K562 (cell line): Measurements from ENCODE around the gene CGREF1. TPM values are rescaled to one million over a fixed set of nuclear protein-coding genes. Genes with fewer than 3 reads are reported as not detected.

ENCODE experiments used
- ARNT ChIP-seq, 2 experiments: fragments of 450-650 bp; IDR thresholded peaks; 2 replicates each; pipeline ENCODE4 v1.6.1; 2016; ENCODE audit warnings: mild to moderate bottlenecking in 1 of 2
- BRF1 ChIP-seq: IDR thresholded peaks from 3 replicates; pipeline ENCODE4 v1.6.1; 2011; ENCODE audit warnings: borderline replicate concordance, mild to moderate bottlenecking; ENCODE audit not compliant: insufficient read length; ENCODE audit errors: extremely low read depth
- CGGBP1 ChIP-seq: fragments of 250-450 bp; sonication (Bioruptor Pico); IDR thresholded peaks from 2 replicates; pipeline ENCODE4 v1.9.0; 2021; ENCODE audit warnings: mild to moderate bottlenecking
- CREM ChIP-seq: IDR thresholded peaks from 2 replicates; pipeline ENCODE4 v1.6.1; 2014; ENCODE audit warnings: antibody characterized with exemption, low read depth
- CTBP1 ChIP-seq: fragments of 450-650 bp; IDR thresholded peaks from 2 replicates; pipeline ENCODE4 v1.6.1; 2016; ENCODE audit warnings: borderline replicate concordance
- CXXC5 ChIP-seq: fragments of 250-450 bp; sonication (Bioruptor Pico); IDR thresholded peaks from 2 replicates; pipeline ENCODE4 v1.8.0; 2022; ENCODE audit warnings: inconsistent platforms, mild to moderate bottlenecking, moderate library complexity
- HDAC8 ChIP-seq: fragments of 450-650 bp; IDR thresholded peaks from 2 replicates; pipeline ENCODE4 v1.6.1; 2016; ENCODE audit warnings: mild to moderate bottlenecking, missing genetic modification characterization, moderate library complexity, missing compliant biosample characterization
- KAT7 ChIP-seq: sonication (generic); formaldehyde crosslinking; IDR thresholded peaks from 2 replicates; pipeline ENCODE4 v1.8.0; 2022; ENCODE audit warnings: missing genetic modification reagents, mild to moderate bottlenecking, borderline replicate concordance
- NRF1 ChIP-seq, 2 experiments: fragments of 450-650 bp; IDR thresholded peaks in 1 of 2; conservative IDR thresholded peaks in 1 of 2; 2 replicates each; pipeline ENCODE4 v1.6.1; 2014; ENCODE audit warnings: mild to moderate bottlenecking in 2 of 2
- POLR3G ChIP-seq: IDR thresholded peaks from 2 replicates; pipeline ENCODE4 v1.6.1; 2011; ENCODE audit not compliant: insufficient read length, insufficient replicate concordance; ENCODE audit errors: extremely low read depth
- SRSF7 ChIP-seq: fragments of 200-400 bp; formaldehyde crosslinking; optimal IDR thresholded peaks from 2 replicates; pipeline ENCODE3; 2017; ENCODE audit warnings: mild to moderate bottlenecking, low read depth, low read length
- ZBTB9 ChIP-seq: fragments of 450-650 bp; formaldehyde crosslinking; IDR thresholded peaks from 2 replicates; pipeline ENCODE4 v1.4.0; 2020; ENCODE audit warnings: mild to moderate bottlenecking, moderate library complexity
- ZFP1 ChIP-seq: fragments of 450-650 bp; formaldehyde crosslinking; IDR thresholded peaks from 2 replicates; pipeline ENCODE4 v1.4.0; 2020; ENCODE audit warnings: mild to moderate bottlenecking, mixed read lengths
- ZNF274 ChIP-seq: IDR thresholded peaks from 2 replicates; pipeline ENCODE4 v1.6.1; 2011; ENCODE audit warnings: low read depth, mild to moderate bottlenecking, low read length, moderate library complexity, borderline replicate concordance
- ZNF780A ChIP-seq: fragments of 250-450 bp; sonication (Bioruptor Pico); IDR thresholded peaks from 2 replicates; pipeline ENCODE4 v1.5.0; 2021; ENCODE audit warnings: mild to moderate bottlenecking
- ZNF785 ChIP-seq: fragments of 250-450 bp; sonication (Bioruptor Pico); IDR thresholded peaks from 2 replicates; pipeline ENCODE4 v1.4.0; 2020; ENCODE audit warnings: mild to moderate bottlenecking
- polyA plus RNA-seq, 8 experiments: library from polyadenylated mRNA; depleted of rRNA in 4 of 8; stranded (reverse) in 5 of 8; unstranded in 3 of 8; fragments of >200 nt; fragmentation: Nextera tagmentation in 2 of 8; fragmentation: Illumina TruSeq in 1 of 8; extraction: Ambion mirVana in 2 of 8; extraction: Trizol in 1 of 8; gene quantifications; 2 replicates each; pipeline versions ENCODE4 v1.2.1 to v1.2.3, GENCODE V29; 2011 to 2014; ENCODE audit warnings: inconsistent platforms in 1 of 8, missing spikeins in 1 of 8
- total RNA-seq, 7 experiments: library from RNA; depleted of rRNA in 6 of 7; stranded (reverse); fragments of >200 nt in 6 of 7; fragmentation: Illumina TruSeq in 2 of 7; extraction: Trizol in 2 of 7; gene quantifications; 2 replicates each; pipeline versions ENCODE4 v1.2.1 to v1.2.3, GENCODE V29; 2011 to 2021; ENCODE audit warnings: low replicate concordance in 1 of 7
- TF ChIP-seq, protein P1 (sequence below): fragments of 250-450 bp; sonication (Bioruptor Pico); IDR thresholded peaks from 2 replicates; pipeline ENCODE4 v1.4.0; 2020; ENCODE audit warnings: mild to moderate bottlenecking, moderate library complexity
- TF ChIP-seq, protein P2 (sequence below): fragments of 250-450 bp; sonication (Bioruptor Pico); IDR thresholded peaks from 2 replicates; pipeline ENCODE4 v1.8.0; 2021; ENCODE audit warnings: moderate library complexity, mild to moderate bottlenecking, inconsistent platforms
- TF ChIP-seq, protein P3 (sequence below), 2 experiments: fragments of 150-350 bp in 1 of 2; IDR thresholded peaks; 2 replicates each; pipeline ENCODE4 v1.6.1; 2012 to 2016; ENCODE audit warnings: low read depth in 2 of 2, low read length in 2 of 2, mild to moderate bottlenecking in 1 of 2, moderate library complexity in 1 of 2

CGREF1 gene
- total and polyA plus RNA-seq, 9 of the 15 experiments (the other 6 are each of a cell fraction or from before 2014, with no cell fraction given) = 0.07 to 0.50 (median 0.37) TPM

DNA sequence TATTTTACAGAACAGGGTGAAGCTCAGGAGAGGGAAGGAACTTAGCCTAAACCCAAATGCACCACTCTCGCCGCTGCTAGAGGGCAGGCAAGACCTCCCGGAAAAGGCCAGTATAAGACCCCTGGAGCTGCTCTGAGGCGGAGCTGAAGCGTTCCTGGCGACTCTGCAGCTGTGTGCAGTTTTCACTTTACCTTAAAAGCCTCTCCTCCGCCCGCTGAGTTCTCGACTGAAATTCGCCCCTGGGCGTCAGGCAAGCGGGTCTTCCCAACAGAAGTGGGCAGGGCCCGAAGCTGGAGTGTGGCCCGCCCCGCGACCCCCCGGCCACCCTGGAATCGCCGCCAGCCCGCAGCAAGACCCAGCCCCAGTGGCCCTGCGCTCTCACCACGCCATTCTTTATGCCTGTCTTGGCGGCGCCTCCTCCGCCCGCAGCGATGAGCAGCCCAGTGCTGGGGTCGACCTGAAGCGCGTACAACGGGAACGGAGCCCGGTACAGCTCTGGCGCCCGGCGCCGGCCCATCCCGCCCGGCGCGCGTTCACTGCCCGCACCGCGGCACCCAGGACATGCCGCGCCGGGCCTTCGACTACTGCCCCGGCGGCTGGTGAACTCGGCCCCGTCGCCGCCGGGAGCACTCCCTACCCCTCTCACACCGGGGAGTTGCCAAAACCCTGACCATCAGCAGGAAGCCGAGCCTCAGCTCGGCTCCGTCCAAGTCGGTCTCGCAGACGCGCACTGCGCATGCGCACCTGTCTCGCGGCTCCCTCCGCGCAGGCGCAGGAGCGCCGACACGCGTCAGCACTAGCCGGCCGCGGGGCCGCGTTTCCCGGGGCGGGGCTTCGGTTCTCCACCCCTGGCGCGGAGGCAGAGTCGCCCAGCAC is 15.2 kb upstream of the CGREF1 start, which contains the start of gene PREB (continued):
- TF ChIP-seq KAT7 (CRISPR knock-in tag) (peak; percentile 90; the same call in 1 of the 2 replicates), CGGBP1 (CRISPR knock-in tag) (no peak), CTBP1 (peak; percentile 45; the same call in 1 of the 2 replicates), CXXC5 (CRISPR knock-in tag) (peak; percentile 86), ZNF780A (CRISPR knock-in tag) (no peak), ZNF785 (CRISPR knock-in tag) (no peak), ZBTB9 (CRISPR knock-in tag) (peak; percentile 54; the same call in 1 of the 2 replicates), POLR3G (no peak), BRF1 (no peak), ARNT (IDR thresholded peaks at IDR 0.05) (no peak), HDAC8 (tag) (no peak), ZFP1 (no peak), CREM (peak; percentile 90), ZNF274 (no peak), SRSF7 (no peak), NRF1 (conservative IDR thresholded peaks at IDR 0.05 in 1 of 2, IDR thresholded peaks at IDR 0.05 in 1 of 2) (peak; percentile 100)
- TF ChIP-seq, protein P1, sequence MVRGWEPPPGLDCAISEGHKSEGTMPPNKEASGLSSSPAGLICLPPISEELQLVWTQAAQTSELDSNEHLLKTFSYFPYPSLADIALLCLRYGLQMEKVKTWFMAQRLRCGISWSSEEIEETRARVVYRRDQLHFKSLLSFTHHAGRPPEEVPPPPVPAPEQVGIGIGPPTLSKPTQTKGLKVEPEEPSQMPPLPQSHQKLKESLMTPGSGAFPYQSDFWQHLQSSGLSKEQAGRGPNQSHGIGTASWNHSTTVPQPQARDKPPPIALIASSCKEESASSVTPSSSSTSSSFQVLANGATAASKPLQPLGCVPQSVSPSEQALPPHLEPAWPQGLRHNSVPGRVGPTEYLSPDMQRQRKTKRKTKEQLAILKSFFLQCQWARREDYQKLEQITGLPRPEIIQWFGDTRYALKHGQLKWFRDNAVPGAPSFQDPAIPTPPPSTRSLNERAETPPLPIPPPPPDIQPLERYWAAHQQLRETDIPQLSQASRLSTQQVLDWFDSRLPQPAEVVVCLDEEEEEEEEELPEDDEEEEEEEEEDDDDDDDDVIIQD (CRISPR knock-in tag) = no peak
- TF ChIP-seq, protein P2, sequence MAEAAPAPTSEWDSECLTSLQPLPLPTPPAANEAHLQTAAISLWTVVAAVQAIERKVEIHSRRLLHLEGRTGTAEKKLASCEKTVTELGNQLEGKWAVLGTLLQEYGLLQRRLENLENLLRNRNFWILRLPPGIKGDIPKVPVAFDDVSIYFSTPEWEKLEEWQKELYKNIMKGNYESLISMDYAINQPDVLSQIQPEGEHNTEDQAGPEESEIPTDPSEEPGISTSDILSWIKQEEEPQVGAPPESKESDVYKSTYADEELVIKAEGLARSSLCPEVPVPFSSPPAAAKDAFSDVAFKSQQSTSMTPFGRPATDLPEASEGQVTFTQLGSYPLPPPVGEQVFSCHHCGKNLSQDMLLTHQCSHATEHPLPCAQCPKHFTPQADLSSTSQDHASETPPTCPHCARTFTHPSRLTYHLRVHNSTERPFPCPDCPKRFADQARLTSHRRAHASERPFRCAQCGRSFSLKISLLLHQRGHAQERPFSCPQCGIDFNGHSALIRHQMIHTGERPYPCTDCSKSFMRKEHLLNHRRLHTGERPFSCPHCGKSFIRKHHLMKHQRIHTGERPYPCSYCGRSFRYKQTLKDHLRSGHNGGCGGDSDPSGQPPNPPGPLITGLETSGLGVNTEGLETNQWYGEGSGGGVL (CRISPR knock-in tag) = no peak
- TF ChIP-seq, protein P3, sequence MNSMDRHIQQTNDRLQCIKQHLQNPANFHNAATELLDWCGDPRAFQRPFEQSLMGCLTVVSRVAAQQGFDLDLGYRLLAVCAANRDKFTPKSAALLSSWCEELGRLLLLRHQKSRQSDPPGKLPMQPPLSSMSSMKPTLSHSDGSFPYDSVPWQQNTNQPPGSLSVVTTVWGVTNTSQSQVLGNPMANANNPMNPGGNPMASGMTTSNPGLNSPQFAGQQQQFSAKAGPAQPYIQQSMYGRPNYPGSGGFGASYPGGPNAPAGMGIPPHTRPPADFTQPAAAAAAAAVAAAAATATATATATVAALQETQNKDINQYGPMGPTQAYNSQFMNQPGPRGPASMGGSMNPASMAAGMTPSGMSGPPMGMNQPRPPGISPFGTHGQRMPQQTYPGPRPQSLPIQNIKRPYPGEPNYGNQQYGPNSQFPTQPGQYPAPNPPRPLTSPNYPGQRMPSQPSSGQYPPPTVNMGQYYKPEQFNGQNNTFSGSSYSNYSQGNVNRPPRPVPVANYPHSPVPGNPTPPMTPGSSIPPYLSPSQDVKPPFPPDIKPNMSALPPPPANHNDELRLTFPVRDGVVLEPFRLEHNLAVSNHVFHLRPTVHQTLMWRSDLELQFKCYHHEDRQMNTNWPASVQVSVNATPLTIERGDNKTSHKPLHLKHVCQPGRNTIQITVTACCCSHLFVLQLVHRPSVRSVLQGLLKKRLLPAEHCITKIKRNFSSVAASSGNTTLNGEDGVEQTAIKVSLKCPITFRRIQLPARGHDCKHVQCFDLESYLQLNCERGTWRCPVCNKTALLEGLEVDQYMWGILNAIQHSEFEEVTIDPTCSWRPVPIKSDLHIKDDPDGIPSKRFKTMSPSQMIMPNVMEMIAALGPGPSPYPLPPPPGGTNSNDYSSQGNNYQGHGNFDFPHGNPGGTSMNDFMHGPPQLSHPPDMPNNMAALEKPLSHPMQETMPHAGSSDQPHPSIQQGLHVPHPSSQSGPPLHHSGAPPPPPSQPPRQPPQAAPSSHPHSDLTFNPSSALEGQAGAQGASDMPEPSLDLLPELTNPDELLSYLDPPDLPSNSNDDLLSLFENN (IDR thresholded peaks at IDR 0.05; ENCODE audit: low read depth in 2 of 2, low read length in 2 of 2) = 0 out of 4 replicates have a peak, but pooled peaks of 1 of the 2 experiments have one; percentile 27
